Measurements from ENCODE around the gene CXCR2. TPM values are rescaled to one million over a fixed set of nuclear protein-coding genes. Genes with fewer than 3 reads are reported as not detected.

Gene CXCR2
- total RNA-seq, 1 donor, result not detected

DNA sequence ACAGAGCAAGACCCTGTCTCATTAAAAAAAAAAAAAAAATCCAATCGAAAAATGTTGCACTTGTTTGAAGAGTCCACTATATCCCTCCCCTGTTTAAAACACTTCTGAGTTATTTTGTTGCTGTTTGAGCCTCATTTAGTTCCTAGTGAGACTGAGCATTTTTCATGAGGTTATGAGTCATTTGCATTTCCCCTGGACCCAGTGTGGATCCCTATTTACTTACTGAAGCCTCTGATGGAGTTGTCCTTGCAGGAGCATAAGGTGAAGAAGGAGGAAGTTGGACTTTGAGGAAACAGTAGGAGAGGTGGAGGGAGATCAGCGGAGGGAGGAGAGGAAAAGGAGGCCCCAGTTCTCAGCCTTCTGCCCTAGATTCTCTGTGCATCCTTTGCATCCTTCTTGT lies 35.8 kb downstream of the CXCR2 start:
- Histone ChIP-seq H3K79me2 (ENCODE audit: insufficient read depth, low read length) (no peaks in the 10 kb centered on the region), H2AFZ (ENCODE audit: low read length) (no peak overlapping the region), H3K27ac (ENCODE audit: low read depth, low read length) (no peak overlapping the region), H3K9me3 (ENCODE audit: low read depth, low read length) (no peaks in the 10 kb centered on the region), H3K4me1 (ENCODE audit: insufficient read depth, low read length) (no peaks in the 10 kb centered on the region), H4K20me1 (ENCODE audit: insufficient read depth, low read length) (no peaks in the 10 kb centered on the region), H3K36me3 (ENCODE audit: insufficient read depth, low read length) (no peaks in the 10 kb centered on the region), H3K27me3 (ENCODE audit: insufficient read depth, low read length) (peaks cover 51% of the 10 kb centered on the region), H3K4me3 (ENCODE audit: insufficient read depth, low read length) (no peak overlapping the region), H3K4me2 (ENCODE audit: insufficient read depth, low read length) (no peak overlapping the region)
- DNase-seq (ENCODE audit: insufficient read length, low spot score, missing footprints), result no peak
- no peak for TF ChIP-seq CTCF (IDR thresholded peaks at IDR 0.05; ENCODE audit: extremely low read depth, low read depth, low read length)

DNA sequence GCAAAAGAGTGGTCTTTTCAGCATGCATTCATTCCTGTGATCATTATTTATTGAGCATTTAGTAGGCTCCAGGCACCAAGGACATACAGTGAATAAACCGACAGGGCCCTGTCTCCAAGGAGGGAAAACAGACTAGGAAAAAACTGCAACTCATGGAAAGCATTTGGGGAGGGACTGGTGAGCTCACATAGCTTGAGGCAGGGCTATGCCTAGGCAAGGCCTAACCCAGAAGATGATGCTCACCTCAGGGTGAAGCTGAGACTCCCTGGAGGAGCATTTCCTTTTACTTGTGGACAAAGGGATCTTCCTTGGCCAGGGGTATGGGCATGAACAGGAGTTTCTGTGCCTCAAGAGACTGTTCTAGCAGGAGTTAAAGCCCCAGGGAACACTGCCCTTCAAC lies 37.0 kb downstream of the CXCR2 start:
- no peak for DNase-seq (ENCODE audit: insufficient read length, low spot score, missing footprints)
- TF ChIP-seq CTCF (IDR thresholded peaks at IDR 0.05; ENCODE audit: extremely low read depth, low read depth, low read length), result no peak
- H3K4me1 ChIP-seq (ENCODE audit: insufficient read depth, low read length), result no peaks in the 10 kb centered on the region
- H3K9me3 ChIP-seq (ENCODE audit: low read depth, low read length), result no peaks in the 10 kb centered on the region
- H4K20me1 ChIP-seq (ENCODE audit: insufficient read depth, low read length), result no peaks in the 10 kb centered on the region
- H3K79me2 ChIP-seq (ENCODE audit: insufficient read depth, low read length), result no peaks in the 10 kb centered on the region
- H3K27ac ChIP-seq (ENCODE audit: low read depth, low read length), result no peak overlapping the region
- no peak overlapping the region for H3K4me2 ChIP-seq (ENCODE audit: insufficient read depth, low read length)
- H3K27me3 ChIP-seq (ENCODE audit: insufficient read depth, low read length), result peaks cover 51% of the 10 kb centered on the region
- H2AFZ ChIP-seq (ENCODE audit: low read length), result no peak overlapping the region
- H3K36me3 ChIP-seq (ENCODE audit: insufficient read depth, low read length), result no peaks in the 10 kb centered on the region
- no peak overlapping the region for H3K4me3 ChIP-seq (ENCODE audit: insufficient read depth, low read length)

- no peaks in the 10 kb centered on the region for H3K9me3 ChIP-seq (ENCODE audit: low read depth, low read length)
- no peaks in the 10 kb centered on the region for H3K36me3 ChIP-seq (ENCODE audit: insufficient read depth, low read length)
- DNase-seq (ENCODE audit: insufficient read length, low spot score, missing footprints), result no peak
- H2AFZ ChIP-seq (ENCODE audit: low read length), result no peak within 1 kb of the TSS
- no peak within 1 kb of the TSS for H3K27ac ChIP-seq (ENCODE audit: low read depth, low read length)
- H4K20me1 ChIP-seq (ENCODE audit: insufficient read depth, low read length), result no peaks in the 10 kb centered on the region
- H3K4me3 ChIP-seq (ENCODE audit: insufficient read depth, low read length), result no peak within 1 kb of the TSS
- no peak within 1 kb of the TSS for H3K4me2 ChIP-seq (ENCODE audit: insufficient read depth, low read length)
- H3K27me3 ChIP-seq (ENCODE audit: insufficient read depth, low read length), result peaks cover 32% of the 10 kb centered on the region
- H3K4me1 ChIP-seq (ENCODE audit: insufficient read depth, low read length), result peaks cover 2% of the 10 kb centered on the region
- no peak for TF ChIP-seq CTCF (IDR thresholded peaks at IDR 0.05; ENCODE audit: extremely low read depth, low read depth, low read length)
- no peaks in the 10 kb centered on the region for H3K79me2 ChIP-seq (ENCODE audit: insufficient read depth, low read length)
Observed at GRCh38 chr2:218166791-218167190, 41.0 kb downstream of the CXCR2 start, which contains the start of gene CXCR1. CXCR1 (minus strand) TSS chr2:218166962; CDS start chr2:218165211, 1,751 bp downstream.

DNA sequence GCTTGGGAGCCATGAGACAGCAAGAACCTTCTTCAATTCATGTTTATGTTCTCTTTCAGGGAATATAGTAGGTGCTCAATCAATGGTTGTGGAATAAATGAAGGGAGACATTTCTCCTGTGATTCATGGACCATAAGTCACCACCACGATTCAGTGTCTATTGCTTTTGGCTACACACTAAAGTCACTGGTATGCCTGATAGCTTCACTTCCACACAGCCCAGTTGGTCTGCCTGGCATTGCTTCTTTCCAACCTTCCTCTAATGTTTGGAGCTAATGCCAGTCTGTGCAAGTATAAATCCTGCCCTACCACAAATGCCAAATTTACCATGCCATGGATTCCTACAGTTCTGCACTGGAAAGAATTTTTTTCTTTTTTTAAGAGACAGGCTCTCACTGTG lies 42.2 kb downstream of the CXCR2 start:
- Histone ChIP-seq H3K27ac (ENCODE audit: low read depth, low read length) (no peak overlapping the region), H3K79me2 (ENCODE audit: insufficient read depth, low read length) (no peaks in the 10 kb centered on the region), H3K36me3 (ENCODE audit: insufficient read depth, low read length) (no peaks in the 10 kb centered on the region), H3K4me3 (ENCODE audit: insufficient read depth, low read length) (no peak overlapping the region), H3K27me3 (ENCODE audit: insufficient read depth, low read length) (peaks cover 22% of the 10 kb centered on the region), H4K20me1 (ENCODE audit: insufficient read depth, low read length) (no peaks in the 10 kb centered on the region), H3K4me2 (ENCODE audit: insufficient read depth, low read length) (no peak overlapping the region), H2AFZ (ENCODE audit: low read length) (no peak overlapping the region), H3K4me1 (ENCODE audit: insufficient read depth, low read length) (peaks cover 2% of the 10 kb centered on the region), H3K9me3 (ENCODE audit: low read depth, low read length) (no peaks in the 10 kb centered on the region)
- TF ChIP-seq CTCF (IDR thresholded peaks at IDR 0.05; ENCODE audit: extremely low read depth, low read depth, low read length), result no peak
- DNase-seq (ENCODE audit: insufficient read length, low spot score, missing footprints), result no peak

Measured in osteoblast (primary cell).